Measurements from ENCODE around the gene KAT6B.

DNA sequence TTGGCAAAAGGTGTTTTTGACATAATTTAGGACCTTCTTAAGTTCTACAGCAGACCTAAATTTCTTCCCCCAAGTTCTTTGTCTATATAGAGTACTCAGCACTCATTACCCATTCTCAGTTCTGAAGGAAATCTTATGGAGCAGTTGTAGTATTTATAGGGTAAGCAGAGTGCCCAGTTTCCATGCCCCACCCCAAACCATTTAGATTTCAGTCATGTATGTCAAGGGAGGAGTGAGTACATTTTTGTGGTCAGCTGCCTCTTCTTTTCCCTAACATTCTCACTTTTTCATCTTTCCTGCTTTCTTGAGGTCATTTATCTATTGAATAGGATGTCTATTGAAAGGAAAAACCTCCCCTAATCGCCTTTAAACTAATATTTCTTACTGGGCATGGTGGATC lies 83.3 kb downstream of the KAT6B start:
- TF ChIP-seq EZH2 (IDR thresholded peaks at IDR 0.05; ENCODE audit: borderline replicate concordance, insufficient read depth, low read length, poor library complexity, severe bottlenecking) (no peak), CTCF (IDR thresholded peaks at IDR 0.05; ENCODE audit: poor library complexity, severe bottlenecking) (no peak), EP300 (conservative IDR thresholded peaks at IDR 0.05; ENCODE audit: poor library complexity, severe bottlenecking) (no peak)
